Measurements from ENCODE around the gene MICB.
A peak's percentile ranks its signal among the peaks of the same experiment; 100 is the strongest.
"Not testable (repeated sequence)": the region's sequence is repeated elsewhere in the genome, so short reads cannot be mapped to it uniquely, and the experiment has no call there.

The MICB gene

DNA sequence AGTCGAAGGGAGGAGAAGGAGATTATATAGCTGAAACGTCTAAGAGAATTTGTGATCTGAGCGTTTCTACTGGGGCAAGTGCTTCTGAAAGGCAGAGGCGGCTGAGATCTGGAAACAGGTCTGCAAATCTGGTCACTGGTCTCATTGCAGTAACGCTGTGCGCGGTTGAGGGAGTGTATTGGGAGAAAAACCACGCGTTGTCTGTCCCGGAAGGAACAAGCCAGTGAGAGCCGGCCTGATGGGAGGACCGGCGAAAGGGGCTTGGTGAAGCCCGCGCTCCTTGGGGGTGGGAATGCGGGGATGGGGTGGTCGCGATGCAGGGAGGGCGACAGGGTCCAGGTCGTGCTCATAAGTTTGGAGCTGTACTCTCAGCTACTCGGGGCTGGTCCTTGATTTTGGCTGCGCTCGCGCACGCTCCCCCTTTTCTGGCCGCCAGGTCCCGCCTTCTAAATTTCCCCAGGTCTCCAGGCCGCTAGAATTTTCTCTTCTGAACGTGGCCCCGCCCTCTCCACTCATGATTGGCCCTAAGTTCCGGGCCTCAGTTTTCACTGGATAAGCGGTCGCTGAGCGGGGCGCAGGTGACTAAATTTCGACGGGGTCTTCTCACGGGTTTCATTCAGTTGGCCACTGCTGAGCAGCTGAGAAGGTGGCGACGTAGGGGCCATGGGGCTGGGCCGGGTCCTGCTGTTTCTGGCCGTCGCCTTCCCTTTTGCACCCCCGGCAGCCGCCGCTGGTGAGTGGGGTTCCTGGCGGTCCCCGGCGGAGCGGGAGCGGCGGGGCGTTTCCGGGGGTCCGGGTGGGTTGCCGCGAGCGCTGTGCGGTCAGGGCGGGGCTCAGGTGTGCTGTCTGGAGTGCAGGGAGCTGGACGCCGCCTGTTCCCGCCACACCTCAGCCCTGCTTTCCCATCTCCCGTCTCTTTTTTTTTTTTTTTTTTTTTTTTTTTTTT is at the start of gene MICB:
Gene MICB (plus strand): TSS at position 615 of the 946 bp plus-strand sequence. CDS start 49 bp downstream, at position 664.
- peak; percentile 60 for DNase-seq

DNA sequence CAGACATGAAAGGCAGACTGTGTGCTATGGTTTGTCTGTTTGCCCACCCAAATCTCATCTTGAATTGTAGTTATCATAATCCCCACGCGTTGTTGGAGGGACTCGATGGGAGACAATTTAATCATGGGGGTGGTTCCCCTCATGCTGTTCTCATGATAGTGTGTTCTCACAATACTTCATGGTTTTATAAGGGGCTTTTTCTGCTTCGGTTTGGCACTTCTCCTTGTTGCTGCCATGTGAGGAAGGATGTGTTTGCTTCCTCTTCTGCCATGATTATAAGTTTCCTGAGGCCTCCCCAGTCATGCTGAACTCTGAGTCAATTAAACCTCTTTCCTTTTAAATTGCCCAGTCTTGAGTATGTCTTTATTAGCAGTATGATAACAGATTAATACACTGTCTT is 47.2 kb upstream of the MICB start:
- no peak for DNase-seq

DNA sequence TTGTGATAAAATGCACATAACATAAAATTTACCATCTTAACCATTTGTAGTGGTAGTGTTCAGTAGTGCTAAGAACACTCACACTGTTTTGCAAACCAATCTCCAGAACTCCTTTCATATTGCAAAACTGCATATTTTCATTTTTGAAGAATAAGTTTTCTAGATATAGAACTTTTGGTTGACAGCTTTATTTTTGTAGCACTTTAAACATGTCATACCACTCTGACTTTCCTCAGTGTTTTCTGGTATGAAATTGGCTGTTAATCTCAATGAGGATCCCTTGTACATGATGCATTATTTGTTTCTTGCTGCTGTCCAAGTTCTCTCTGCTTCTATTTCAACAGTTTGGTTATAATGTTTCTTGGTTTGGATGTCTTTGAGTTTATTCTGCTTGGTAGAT is 45.1 kb upstream of the MICB start:
- no peak for DNase-seq

DNA sequence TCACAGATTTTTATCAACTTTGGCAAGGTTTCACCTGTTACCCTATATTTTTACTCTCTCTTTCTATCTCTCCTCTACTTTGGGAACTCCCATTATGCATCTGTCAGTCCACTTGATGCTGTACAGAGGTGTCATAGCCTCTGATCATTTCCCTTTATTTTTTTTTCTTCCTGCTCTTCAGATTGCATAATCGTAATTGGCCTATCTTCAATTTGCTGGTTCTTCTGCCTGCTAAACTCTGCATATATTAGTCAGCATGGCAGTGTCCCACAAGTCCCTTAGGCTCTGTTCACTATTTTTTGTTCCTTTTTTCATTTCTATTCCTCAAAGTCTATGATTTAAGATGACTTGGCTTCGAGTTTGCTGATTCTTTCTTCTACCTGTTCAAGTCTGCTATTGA is 44.7 kb upstream of the MICB start:
- no peak for DNase-seq

DNA sequence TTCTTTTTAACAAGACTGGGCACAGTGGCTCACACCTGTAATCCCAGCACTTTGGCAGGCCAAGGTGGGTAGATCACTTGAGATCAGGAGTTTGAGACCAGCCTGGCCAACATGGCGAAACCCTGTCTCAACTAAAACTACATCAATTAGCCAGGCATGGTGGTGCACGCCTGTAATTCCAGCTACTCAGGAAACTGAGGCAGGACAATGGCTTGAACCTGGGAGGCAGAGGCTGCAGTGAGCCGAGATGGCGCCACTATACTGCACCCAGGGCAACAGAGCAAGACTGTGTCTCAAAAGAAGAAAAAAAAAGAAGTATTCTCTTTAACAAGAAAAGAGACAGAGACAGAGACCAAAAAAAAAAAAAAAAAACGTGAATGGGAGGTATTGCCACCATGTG is 38.1 kb upstream of the MICB start:
- not testable (repeated sequence) for DNase-seq

DNA sequence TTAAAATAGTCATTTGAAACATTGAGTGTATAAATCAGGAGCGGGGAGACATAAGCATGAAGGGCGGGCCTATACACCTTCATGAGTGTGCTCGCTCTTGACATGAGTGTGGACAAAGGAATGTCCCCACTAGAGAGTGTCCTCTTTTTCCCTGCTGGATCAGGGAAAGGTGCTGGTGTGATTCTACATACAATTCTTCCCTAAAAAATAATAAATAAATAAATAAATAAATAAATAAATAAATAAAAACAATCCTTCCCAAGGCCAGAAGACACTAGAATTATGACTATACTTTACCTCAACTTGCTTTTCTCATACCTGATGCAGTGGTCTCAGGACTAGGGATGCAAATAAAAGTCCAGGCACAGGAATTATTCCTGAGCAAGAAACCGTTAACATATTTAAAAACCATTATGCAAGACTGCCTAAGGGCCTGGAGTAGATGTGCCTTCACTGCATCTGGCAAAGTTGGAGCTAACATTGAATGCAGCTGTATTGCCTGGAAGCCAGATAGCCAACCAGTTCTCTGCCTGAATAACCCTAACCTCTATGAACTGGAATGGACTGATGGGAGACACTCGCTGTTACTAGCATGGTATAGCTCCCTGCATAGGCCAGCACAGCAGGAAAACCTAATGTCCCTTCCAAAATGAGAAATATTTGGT is 37.5 kb upstream of the MICB start:
- no peak for DNase-seq

DNA sequence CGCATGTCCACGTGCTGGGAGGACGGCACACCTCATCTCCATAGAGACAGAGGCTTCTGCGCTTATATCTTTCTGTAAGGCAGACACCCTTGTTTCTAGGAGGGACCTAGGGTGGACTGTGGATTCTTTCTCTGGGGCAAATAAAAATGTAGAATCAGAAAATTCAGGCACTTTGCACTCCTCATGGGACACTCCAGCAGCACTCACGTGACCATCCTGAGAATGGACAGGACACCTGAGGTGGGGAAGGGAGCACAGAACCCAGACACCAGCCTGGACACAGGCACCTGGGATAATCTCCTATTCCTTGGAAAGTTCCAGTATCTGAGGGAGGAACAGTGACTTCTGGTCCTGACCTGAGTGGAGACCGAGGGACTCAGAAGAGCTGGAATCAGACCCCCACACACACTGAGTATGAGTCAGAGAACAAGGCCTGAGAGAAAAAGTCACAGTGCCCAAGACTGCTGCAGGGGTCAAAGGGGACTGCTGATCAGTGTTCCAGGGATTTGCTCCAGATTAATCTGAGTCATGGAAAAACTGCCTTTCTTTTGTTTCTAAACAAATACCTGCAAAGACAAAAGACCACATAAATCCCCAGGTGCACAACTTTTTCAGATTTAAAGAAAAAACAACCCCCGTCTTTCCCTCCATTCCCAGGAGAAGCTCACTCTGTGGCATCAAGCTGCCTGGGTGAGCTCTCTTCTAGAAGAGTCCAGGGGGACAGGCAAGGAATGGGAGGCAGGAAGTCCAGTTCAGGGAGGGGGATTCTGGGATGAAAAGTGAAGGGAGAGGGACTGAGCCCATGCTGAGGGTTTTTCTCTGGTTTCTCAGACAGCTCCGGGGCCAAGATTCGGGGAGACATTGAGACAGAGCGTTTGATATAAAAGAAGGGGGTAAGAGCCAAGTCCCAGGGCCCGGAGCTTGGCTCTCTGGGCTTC is 35.6 kb upstream of the MICB start:
- DNase-seq = no peak

DNA sequence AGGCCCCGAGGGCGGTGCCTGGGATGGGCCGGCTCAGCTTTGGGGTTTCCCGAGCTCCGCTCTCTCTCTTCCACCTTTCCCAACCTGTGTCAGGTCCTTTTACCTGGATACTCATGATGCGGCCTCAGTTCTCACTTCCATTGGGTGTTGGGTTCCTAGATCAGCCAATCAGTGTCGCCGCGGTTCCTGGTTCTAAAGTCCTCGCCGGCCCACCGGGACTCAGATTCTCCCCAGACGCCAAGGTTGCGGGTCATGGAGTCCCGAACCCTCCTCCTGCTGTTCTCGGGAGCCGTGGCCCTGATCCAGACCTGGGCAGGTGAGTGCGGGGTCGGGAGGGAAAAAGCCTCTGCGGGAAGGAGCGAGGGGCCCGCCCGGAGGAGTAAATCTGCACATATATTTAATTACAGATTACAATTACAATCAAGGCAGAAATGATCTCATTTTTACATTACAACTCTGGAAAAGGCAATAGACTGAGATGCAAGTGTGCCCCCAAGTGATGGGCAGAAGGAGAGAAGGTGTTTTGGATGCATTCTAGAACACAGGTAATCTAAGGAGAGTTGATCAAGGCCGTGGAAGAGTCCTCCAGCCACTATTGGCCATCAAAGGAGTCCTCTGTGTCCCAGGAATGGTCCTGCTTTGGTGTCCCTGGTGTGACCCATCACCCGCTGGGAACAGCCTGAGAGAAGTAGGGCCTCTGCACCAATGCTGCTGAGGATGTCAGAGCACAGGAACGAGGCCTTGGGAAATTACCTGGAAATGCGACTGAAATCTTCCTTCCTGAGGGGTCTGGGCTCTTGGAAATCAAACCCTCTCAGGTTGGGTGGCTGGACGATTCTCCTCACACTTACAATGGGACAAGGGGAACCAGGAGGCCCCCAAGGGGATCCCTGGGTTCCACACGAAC is 34.7 kb upstream of the MICB start:
- DNase-seq = peak; percentile 60

DNA sequence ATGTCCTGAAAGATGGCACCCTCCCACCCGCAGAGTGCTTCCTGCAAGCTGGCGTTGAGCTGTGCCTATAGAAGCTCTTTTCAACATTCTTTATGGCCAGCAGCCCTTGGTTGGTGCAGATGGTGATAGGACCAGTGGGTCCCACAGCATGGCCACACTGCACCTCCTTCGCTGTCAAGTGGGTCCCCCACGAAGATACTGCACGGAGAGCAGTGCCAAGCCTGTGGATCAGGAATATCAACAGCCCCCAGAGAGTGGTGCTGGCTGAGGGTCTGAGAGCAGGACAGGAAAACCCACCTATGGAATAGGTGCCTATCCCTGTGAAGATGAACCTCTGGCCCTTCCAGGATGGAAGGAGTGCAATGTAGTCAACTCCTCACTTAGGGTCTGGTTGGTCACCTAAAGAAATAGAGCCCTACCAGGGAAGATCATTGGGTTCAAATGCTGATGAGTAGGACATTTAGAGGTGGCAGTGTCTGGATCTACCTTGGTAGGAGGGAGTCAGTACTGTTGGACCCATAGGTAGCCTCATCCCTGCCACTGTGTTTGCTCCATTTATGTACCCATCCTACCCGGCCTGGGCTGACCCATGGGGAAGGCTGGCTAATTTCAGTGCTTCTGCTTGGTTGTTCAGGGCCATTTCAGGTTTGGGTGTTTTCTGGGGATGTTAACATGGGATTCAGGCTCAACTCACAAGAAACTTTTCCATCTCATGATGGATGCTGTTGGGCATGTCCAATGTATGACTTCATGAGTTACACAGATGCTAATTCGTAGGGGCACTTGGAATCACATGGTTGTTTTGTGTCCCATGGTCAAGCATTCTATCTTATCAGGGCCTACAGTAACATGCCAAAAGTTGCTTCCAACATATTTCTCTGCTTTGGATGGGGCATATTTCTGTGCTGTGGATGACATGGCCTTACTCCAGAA is 33.4 kb upstream of the MICB start:
- DNase-seq = no peak

DNA sequence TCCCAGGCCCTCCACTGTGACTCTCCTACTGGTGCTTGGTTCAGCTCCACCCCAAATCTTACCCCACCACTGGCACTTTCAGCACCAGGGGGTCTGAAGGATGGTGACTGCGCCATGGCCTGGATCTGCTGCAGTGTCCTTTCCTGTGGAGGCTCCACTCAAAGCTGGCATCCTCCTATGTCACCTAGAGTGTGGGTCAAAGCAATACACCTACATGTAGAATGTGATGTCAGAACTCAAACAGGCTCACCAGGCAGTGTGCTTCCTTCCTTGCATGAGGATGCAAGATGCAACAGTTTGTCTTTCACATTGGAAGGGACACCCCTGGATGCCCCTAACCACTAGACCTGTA is 32.8 kb upstream of the MICB start:
- no peak for DNase-seq

DNA sequence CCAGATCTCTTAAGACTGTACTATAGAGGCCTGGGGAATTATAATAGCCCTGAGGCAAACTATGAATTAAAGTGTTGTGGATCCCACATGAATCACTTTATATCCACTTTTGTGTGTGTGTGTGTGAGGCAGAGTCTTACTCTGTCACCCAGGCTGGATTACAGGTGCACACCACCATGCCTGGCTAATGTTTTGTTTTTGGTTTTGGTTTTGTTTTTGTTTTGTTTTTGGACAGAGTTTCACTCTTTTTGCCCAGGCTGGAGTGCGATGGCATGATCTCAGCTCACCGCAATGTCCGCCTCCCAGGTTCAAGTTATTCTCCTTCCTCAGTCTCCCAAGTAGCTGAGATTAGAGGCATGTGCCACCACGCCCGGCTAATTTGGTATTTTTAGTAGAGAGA is 32.2 kb upstream of the MICB start:
- no peak for DNase-seq

DNA sequence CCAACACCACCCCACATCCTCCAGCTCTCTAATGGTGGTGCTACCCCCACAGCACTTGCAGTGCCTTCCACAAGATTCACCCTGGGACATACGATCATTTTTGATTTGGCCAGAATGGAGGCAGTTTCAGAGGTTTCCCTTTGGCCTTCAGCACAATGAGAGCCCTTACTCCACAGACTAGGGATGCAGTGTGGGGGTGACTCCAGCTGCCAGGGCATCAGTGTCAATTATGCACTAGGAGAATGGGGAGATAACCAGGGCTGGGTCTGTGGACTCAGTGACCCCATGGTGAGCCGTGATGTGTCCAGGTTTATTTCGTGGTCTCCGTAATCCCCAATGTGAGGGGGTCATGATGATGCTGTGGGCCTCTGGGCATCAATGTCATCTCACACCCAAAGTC is 31.5 kb upstream of the MICB start:
- DNase-seq = no peak

DNA sequence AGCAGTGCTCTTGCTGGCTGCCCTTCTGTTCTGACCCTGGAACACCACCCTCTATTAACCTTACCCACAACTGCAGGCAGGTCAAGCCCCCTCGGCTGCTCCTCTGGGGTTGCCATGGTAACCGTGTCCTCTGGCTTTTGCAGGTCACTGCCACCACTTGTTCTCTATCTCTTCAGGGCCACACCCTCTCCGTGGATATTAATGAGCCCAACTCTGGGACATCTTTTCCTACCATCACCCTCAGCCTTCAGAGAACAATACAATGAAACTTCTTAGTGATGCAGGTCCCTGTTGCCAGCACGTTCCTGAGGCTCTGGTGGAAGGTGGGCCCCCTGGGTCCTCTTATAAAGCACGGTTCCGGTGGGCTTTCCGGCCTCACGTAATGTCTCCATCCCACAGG is 30.8 kb upstream of the MICB start:
- DNase-seq = no peak

DNA sequence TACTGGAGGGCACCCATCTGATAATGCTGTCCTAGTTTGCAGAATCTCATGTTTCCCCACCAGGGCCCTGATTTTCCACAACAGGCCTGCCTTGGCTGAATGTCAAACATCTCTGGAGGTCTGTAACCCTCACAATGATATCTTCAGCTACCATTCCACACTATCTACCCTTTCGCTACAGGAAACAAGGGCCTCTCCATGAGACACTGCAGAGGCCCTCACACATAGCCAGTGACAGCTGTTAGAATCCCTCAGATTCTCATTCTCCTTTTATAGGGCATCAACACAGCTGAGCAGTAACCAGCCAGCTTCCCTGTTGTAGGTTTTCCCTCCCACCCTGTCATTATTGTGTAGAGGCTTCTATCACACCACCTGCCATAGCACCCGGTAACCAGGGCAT is 29.6 kb upstream of the MICB start:
- DNase-seq = no peak

DNA sequence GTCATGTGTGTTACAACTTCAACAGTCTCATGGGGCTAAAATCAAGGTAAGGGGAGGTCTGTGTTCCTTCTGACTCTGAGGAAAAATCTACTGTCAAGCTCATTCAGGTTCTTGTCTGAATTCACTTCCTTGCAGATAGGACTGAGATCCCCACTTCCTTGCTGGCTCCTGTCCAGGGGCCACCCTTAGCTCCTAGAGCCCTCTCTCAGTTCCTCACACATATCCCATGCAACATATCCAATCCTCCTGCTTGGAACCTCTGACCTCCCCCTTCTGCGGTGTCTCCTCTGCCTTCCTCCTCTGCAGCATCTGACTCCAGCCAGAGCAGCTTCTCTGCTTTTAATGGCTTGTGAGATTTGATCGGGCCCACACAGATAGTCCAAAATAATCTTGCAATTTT is 27.1 kb upstream of the MICB start:
- DNase-seq = no peak

DNA sequence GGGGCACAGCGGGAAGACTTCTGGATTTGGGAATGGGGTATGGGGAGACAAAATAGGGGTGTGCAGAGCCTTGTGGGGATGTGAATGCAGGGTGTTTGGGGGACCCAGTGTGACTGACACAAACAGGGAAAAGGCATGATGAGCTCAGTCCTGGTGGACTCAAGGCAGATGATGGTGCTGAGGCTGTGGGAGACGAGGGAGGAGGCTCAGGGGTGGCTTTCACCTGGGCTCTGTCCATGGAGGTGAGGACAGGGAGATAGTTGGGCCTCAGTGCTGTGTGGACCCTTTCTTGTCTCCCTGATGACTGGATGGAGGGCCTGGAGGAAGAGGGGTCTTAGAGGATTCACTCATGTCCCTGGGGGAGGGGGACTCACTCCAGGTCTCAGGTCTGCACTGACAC is 26.2 kb upstream of the MICB start:
- no peak for DNase-seq

DNA sequence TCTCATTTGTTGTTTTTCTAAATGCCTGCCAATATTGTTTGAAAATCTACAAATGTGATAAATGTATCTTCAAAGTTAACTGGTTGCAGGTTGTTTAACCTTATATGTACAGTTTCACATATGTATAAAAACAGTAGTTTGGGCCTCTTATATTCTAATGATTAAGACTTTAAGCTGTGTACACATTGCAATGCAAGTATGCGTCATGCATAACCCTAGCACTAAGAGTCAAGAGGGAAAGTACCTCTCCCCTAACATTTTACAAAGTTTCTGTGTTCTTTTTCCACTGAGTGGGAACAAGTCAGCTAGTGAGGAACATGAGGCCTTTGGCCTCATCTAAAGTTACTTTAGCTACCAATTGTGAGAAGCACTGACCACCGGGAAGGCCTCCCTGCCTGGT is 25.7 kb upstream of the MICB start:
- no peak for DNase-seq

DNA sequence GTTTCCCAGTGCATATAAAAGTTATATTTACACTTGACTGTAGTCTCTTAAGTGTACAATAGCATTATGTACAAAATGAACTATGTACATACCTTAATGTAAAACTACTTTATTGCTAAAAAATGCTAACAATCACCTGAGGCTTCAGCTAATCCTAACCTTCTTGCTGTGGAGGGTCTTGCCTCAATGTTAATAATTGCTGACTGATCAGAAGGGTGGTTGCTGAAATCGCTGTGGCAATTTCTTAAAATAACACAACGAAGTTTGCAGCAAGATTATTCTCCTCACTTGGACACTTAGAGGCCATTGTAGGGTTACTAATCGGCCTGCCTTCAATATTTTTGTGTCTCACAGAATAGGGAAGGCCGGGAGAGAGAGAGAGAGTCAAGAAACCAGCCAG is 24.7 kb upstream of the MICB start:
- DNase-seq = no peak

DNA sequence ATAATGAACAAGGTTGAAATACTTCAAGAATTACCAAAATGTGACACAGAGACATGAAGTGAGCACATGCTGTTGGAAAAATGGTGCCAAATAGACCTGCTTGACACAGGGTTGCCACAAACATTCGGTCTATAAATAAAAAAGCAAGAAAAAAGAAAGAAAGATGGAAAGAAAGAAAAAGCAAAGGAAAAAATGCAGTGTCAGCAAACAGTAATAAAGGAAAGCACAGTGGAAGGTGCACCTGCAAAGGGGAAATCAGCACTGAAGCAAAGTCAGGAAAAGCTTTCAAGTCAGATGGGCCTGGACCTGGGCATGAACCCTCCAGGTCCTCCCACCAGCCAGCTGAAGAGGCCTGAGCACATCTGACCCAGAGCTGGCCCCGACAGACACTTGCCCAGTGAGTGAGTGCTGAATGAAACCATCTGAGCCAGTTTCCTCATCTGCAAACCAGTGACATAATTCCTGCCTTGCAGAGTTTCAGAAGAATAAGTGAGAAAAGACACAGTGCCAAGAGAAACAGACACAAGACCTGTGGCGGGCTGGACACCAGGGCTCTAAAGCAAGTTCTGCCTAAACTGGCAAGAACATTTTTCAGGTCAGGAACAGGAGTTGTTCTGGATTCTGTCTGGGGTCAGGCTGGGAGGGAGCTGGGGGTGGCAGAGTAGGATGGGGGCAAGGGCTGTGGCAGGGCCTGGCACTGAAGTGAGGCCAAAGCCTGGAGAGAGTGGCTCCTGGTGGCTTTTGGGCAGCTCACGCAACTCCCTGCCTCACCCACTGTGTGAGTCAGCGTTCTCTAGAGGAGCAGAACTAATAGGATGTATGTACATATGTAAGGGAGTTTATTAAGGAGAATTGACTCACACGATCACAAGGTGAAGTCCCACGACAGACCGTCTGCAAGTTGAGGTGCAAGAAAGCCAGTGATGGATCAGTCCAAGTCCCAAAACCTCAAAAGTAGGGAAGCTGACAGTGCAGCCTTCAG is 23.9 kb upstream of the MICB start:
- no peak for DNase-seq

DNA sequence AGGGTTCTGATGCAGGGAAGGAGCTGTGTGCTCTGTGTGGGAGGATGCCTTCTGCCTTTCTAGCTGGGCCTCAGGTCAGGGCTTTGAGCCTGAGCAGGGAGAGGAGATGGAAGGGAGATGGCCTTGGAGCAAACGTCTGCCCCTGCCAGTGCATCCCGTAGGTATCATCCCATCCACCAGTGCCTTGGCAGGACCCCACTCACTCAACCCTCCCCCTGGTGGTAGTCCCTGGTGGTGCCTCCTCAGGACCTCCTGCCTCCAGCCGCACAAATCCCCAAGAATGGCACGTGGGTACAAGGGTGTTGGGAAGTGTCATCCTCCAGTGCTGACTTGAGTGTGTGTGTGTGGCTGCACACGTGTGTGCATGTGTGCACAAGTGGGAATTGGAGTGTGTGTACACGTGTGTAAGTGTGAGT is 23.1 kb upstream of the MICB start:
- DNase-seq = no peak
